ENCODE results near the gene CCDC8. TPM values are rescaled to one million over a fixed set of nuclear protein-coding genes. Genes with fewer than 3 reads are reported as not detected.

CCDC8 gene
- total RNA-seq, 4 donors from 2014 or later = 4.3 to 10.1 (median 7.6) TPM

DNA sequence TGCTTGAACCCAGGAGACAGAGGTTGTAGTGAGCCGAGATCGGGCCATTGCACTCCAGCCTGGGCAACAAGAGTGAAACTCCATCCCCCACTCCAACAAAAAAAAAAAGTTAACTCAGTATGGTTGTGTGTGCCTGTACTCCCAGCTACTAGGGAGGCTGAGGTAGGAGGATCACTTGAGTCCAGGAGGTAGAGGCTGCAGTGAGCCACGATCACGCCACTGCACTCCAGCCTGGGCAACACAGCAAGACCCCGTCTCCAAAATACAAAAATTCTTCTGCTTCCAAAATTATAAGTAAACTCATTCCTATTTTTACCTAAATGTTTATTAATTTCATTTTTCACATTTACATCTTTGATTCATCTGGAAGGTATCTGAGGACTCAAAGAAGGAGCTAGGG lies 43.6 kb upstream of the CCDC8 start:
- Histone ChIP-seq H3K36me3 (no peaks in the 10 kb centered on the region), H3K4me1 (no peaks in the 10 kb centered on the region), H3K27ac (no peak overlapping the region), H3K4me3 (no peak overlapping the region), H3K9me3 (no peaks in the 10 kb centered on the region), H3K27me3 (peaks cover 7% of the 10 kb centered on the region)
- no peak for ATAC-seq
- TF ChIP-seq EP300 (IDR thresholded peaks at IDR 0.05) (no peak), POLR2AphosphoS5 (IDR thresholded peaks at IDR 0.05) (no peak), POLR2A (IDR thresholded peaks at IDR 0.05) (no peak), CTCF (IDR thresholded peaks at IDR 0.05) (no peak)
- WGBS, 2 donors (ENCODE audit: low coverage in 1 of 2) = 84 to 93% methylated on average over 2 to 4 of the region's 5 CpGs

- 79 to 80% methylated on average over 1 to 3 of the region's 3 CpGs for WGBS, 2 donors (ENCODE audit: low coverage in 1 of 2)
- Histone ChIP-seq H3K27ac (no peak overlapping the region), H3K27me3 (peaks cover 7% of the 10 kb centered on the region), H3K4me3 (no peak overlapping the region), H3K4me1 (no peaks in the 10 kb centered on the region), H3K9me3 (no peaks in the 10 kb centered on the region), H3K36me3 (no peaks in the 10 kb centered on the region)
- ATAC-seq = no peak
- no peak for TF ChIP-seq CTCF (IDR thresholded peaks at IDR 0.05)
- no peak for TF ChIP-seq EP300 (IDR thresholded peaks at IDR 0.05)
- TF ChIP-seq POLR2AphosphoS5 (IDR thresholded peaks at IDR 0.05) = no peak
- no peak for TF ChIP-seq POLR2A (IDR thresholded peaks at IDR 0.05)
Measured at GRCh38 chr19:46454244-46454643, 40.9 kb upstream of the CCDC8 start.

DNA sequence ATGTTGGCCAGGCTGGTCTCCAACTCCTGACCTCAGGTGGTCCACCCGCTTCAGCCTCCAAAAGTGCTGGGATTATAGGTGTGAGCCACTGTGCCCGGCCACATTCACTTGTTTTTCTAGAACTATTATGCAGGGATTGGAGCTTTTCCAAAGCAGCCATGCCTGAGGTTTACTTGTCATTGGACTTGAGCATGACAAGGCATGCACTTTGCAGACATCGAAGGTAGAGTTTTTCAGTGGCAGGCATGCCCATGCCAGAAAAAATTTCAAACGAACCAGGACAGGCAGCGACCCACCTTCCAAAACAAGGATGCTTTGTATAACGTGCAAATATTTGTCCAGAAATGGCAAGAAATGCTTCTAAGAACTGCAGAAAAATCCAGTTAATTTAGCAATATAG lies 40.3 kb upstream of the CCDC8 start:
- ATAC-seq = no peak
- 64 to 78% methylated on average over 3 to 5 of the region's 6 CpGs for WGBS, 2 donors (ENCODE audit: low coverage in 1 of 2)
- H3K4me3 ChIP-seq = no peak overlapping the region
- H3K27me3 ChIP-seq = peaks cover 7% of the 10 kb centered on the region
- H3K36me3 ChIP-seq = no peaks in the 10 kb centered on the region
- TF ChIP-seq POLR2AphosphoS5 (IDR thresholded peaks at IDR 0.05) = no peak
- no peak for TF ChIP-seq EP300 (IDR thresholded peaks at IDR 0.05)
- no peak for TF ChIP-seq CTCF (IDR thresholded peaks at IDR 0.05)
- no peak for TF ChIP-seq POLR2A (IDR thresholded peaks at IDR 0.05)
- no peaks in the 10 kb centered on the region for H3K9me3 ChIP-seq
- H3K27ac ChIP-seq = no peak overlapping the region
- no peaks in the 10 kb centered on the region for H3K4me1 ChIP-seq

- no peaks in the 10 kb centered on the region for H3K4me1 ChIP-seq
- H3K27ac ChIP-seq = no peak overlapping the region
- no peak for TF ChIP-seq POLR2AphosphoS5 (IDR thresholded peaks at IDR 0.05)
- no peak for TF ChIP-seq EP300 (IDR thresholded peaks at IDR 0.05)
- no peak for TF ChIP-seq CTCF (IDR thresholded peaks at IDR 0.05)
- TF ChIP-seq POLR2A (IDR thresholded peaks at IDR 0.05) = no peak
- no peak for ATAC-seq
- no peaks in the 10 kb centered on the region for H3K27me3 ChIP-seq
- H3K9me3 ChIP-seq = no peaks in the 10 kb centered on the region
- H3K4me3 ChIP-seq = no peak overlapping the region
- H3K36me3 ChIP-seq = no peaks in the 10 kb centered on the region
- WGBS, 2 donors (ENCODE audit: low coverage in 1 of 2) = 16 to 50% methylated on average over 4 of the region's 4 CpGs
Measured at GRCh38 chr19:46452186-46452585, 38.8 kb upstream of the CCDC8 start.

DNA sequence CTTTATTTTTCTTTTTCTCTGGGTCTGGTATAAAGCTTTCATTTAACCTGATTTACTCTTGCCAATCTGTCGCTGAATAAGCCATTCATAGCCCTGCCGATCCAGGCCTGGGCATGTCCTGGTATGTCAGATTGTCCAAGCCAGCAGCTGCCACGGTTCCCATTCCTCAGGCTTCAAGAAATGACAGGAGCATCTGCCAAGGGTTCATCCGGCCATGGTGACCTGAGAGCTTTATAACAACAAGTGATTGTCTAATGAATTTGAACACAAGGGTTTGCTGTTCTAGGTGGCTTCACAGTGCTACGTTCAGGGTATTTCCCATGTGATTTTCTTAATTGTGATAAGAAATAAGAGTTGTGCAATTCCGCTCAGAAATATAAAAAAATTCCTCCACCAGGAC lies 38.0 kb upstream of the CCDC8 start:
- Histone ChIP-seq H3K36me3 (no peaks in the 10 kb centered on the region), H3K4me1 (no peaks in the 10 kb centered on the region), H3K27me3 (no peaks in the 10 kb centered on the region), H3K27ac (no peak overlapping the region), H3K9me3 (no peaks in the 10 kb centered on the region), H3K4me3 (no peak overlapping the region)
- no peak for ATAC-seq
- TF ChIP-seq CTCF (IDR thresholded peaks at IDR 0.05) (no peak), POLR2AphosphoS5 (IDR thresholded peaks at IDR 0.05) (no peak), EP300 (IDR thresholded peaks at IDR 0.05) (no peak), POLR2A (IDR thresholded peaks at IDR 0.05) (no peak)
- WGBS, 2 donors (ENCODE audit: low coverage in 1 of 2) = 59 to 90% methylated on average over 3 to 5 of the region's 6 CpGs
